Measurements from ENCODE around the gene KIF18B.

DNA sequence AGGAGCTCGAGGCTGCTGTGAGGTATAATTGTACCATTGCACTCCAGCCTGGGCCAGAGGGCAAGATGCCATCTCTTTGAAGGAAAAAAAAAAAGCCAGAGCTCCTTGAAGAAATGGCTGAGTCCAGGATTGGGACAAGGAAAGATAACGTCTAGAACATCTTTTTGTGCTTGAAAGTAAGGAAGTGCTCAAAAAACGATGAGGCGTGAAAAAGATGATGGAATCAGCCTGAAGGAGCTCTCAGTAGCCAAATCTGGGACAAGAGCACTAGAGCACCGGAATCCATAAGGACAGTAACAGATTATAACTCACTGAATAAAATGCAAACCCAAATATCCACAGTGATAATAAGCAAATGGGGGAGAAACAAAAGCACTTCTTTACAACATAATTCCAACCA lies 70.5 kb downstream of the KIF18B start:
- TF ChIP-seq YY1 (IDR thresholded peaks at IDR 0.05; ENCODE audit: insufficient read depth, insufficient read length) (no peak), SUZ12 (IDR thresholded peaks at IDR 0.05; ENCODE audit: extremely low read depth, insufficient read depth, insufficient read length) (no peak)

Measured in NT2/D1 (cell line).